SH-SY5Y (cell line): ENCODE measurements around the gene GYG1.

ENCODE experiments used
- GATA2 ChIP-seq: IDR thresholded peaks from 2 replicates; pipeline ENCODE4 v1.6.1; 2011; ENCODE audit warnings: mild to moderate bottlenecking, low read depth, low read length
- GATA3 ChIP-seq: IDR thresholded peaks from 2 replicates; pipeline ENCODE4 v1.6.1; 2011; ENCODE audit warnings: low read depth, mild to moderate bottlenecking, low read length, moderate library complexity

GRCh38 chr3:149000206-149000745 is 8.9 kb downstream of the GYG1 start:
- no peak for TF ChIP-seq GATA2
- no peak for TF ChIP-seq GATA3
